GOT3 (cell line): ENCODE results near the gene PNPLA6.

ENCODE experiments used
- DNase-seq: peaks from one replicate; lab custom pipeline; 2025; ENCODE audit warnings: mixed read lengths; lab: John Stamatoyannopoulos, UW

Gene PNPLA6

DNA sequence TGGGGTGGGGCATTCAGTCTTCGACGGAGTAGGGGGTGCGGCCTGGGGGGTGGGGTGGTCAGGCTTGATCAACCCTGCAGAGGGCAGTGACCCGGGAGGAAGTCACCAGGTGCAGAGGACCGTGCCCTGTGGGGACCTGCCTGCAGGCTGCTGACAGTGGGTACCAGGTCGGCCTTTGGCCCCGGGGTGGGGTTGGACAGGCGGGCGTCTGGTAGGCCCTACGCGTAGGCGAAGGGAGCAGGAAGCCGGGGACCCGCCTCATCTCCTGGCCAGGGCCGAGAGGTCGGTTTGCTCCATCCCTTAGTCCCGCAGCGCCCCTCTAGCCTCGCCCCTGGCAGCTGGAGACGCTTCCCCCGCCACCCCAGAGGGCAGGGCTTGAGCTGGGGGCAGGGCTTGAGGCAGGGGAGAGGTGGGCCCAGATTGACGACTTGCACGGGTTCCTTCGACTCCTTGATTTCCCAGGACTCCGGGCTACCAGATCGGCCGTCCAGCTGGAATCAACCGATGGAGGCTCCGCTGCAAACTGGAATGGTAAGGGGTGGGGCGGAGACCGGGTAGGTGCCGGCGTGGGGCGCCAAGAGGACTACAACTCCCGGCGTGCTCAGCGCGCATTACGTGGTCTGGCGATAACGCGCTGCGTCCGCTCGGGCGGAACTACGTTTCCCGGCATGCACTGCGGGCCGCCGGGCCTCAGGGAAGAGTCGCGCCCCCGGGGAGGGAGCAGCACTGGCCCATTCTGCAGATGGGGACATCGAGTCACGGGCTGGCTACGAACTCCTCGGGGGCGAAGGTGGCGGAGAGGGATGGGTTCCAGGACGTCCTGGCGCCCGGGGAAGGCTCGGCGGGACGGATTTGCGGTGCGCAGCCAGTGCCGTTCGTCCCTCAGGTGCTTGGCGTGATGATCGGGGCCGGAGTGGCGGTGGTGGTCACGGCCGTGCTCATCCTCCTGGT is at the start of gene PNPLA6:
TSS of gene PNPLA6 (plus strand) at position 671 of the 951 bp plus-strand sequence. CDS start at position 743, 72 bp downstream.
- DNase-seq, result peak; percentile 73

DNA sequence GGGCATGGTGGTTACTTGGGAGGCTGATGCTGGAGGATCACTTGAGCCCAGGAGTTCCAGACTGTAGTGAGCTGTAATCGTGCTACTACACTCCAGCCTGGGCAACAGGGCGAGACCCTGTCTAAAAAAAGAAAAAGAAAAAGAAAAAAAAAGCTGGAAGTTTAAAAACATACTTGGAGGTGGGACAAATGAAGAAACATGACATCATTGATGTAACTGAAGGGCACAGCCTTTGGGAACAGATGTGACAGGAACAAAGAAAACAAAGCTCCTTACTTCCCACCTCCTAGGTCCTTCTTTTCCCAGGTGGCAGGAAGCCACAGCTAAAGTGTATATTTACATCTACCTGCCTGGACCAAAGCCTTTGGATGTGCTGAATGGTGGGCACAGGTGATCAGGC is 48.6 kb upstream of the PNPLA6 start:
- DNase-seq, result no peak

DNA sequence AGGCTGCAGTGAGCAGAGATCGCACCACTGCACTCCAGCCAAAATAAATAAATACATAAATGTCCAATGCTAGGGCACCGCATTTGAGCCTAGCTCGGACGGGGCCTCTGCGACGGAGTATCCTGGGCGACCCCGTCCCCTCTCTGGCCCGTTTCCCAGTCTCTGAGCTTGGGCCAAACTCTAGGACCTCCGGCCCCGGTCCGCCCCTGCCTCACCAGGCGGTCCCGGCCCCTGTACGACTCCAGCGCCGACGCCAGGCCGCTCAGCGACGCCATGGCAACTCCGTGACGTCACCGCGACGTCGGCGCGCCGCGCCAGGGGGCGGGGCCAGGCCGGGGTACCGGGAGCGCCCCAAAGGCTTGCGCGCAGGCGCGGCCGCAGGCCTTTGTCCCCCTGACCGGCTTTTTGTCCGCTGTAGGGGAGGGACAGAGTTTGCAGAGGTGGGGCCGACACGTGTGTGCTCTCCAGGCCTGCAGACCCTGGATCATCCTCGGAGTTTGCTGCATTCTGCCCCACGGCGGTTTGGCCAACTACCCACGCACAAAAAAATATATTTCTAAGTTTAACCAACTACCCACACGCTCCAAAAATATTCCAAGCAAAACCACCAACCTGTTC is 46.7 kb upstream of the PNPLA6 start, which contains the start of gene PEX11G:
TSS of gene PEX11G (minus strand) at position 300 of the 618 bp plus-strand sequence. CDS start at position 275, 25 bp downstream.
- DNase-seq, result peak; percentile 33

DNA sequence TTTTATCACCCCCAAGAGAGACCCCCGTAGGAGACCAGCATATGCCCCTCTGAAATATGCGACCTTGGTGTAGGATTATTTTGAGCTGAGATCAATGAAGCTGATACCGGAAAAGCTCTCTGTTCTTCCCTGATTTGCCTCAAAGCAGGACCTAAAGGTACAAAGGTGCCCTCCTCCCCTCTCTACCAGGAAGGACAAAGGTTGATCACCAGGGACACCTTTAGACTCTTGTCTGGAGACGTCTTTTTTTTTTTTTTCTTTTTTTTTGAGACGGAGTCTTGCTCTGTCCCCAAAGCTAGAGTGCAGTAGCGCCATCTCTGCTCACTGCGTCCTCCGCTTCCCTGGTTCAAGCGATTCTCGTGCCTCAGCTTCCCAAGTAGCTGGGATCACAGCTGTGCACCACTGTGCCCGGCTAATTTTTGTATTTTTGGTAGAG is 45.9 kb upstream of the PNPLA6 start:
- DNase-seq, result no peak

DNA sequence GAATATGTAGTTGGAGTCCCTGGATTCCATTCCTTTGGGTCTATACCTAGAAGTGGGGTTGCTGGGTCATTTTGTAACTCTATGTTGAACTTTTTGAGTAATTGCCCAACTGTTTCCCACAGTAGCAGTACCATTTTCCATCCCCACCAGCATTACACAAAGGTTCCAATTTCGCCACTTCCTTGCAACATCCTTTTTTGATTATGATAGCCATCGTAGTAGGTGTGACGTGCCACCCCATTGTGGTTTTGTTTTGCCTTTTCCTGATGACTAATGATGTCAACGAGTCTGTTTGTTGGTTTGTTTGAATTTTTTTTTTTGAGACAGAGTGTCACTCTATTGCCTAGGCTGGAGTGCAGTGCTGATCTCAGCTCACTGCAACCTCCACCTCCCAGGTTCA is 43.4 kb upstream of the PNPLA6 start:
- no peak for DNase-seq

DNA sequence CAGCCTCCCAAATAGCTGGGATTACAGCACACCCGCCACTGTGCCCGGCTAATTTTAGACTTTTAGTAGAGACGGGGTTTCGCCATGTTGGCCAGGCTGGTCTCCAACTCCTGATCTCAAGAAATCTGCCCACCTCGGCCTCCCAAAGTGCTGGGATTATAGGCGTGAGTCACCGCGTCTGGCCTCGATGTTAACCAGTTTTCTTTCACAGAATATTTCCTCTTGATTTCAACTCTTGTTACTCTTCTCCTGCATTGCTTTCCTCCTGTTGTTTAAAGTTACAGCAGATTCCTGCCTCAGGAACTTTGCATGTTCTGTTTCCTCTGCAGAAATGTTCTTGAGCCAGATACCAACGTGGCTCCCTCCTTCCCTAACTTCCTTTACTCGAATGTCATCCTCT is 43.0 kb upstream of the PNPLA6 start:
- DNase-seq, result no peak

DNA sequence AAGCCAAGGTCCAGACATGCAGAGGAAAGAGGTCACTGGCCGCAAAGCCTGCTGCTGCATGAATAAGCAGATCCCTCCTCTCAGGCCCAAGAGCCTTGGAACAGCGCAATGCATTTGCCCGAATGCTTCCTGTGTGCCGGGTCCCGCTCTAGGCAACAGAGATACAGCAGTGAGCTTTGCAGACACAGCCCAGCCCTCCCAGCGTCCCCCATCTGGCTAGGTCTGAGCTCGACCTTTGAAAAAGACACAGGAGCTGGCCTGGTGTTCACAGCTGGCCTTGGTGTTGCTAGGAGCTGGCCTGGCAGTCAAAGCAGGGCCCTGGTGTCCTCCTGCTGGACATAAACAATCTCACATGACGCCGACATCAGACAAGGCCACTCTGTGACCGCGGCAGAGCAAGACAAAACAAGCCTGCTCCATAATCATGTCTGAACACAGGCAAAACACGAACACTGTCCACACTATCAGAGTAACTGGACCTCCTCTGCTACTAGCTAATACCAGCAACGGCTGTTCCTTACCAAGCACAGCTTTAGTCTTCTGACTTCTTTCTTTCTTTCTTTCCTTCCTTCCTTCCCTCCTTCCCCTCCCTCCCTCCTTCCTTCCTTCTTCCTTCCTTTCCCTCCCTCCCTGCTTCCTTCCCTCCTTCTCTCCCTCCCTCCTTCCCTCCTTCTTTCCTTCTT is 41.0 kb upstream of the PNPLA6 start:
- no peak for DNase-seq

DNA sequence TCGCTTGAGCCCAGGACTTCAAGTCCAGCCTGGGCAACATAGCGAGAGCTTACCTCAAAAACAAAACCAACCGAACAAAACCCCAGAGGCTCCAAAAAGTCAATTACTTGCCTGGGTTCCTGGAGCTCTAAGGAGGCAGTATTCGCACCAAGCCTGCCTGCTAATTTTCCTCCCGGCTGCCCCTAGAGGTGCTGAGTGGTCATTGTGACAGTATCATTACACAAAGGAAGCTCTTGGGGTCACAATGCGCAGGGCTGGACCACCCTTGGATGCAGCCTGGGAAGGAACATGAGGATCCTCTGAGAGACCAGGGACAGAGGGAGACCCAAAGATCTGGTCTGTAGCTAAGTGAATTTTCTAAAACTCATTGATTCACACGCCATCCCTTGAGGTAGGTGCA is 38.2 kb upstream of the PNPLA6 start:
- DNase-seq, result no peak

DNA sequence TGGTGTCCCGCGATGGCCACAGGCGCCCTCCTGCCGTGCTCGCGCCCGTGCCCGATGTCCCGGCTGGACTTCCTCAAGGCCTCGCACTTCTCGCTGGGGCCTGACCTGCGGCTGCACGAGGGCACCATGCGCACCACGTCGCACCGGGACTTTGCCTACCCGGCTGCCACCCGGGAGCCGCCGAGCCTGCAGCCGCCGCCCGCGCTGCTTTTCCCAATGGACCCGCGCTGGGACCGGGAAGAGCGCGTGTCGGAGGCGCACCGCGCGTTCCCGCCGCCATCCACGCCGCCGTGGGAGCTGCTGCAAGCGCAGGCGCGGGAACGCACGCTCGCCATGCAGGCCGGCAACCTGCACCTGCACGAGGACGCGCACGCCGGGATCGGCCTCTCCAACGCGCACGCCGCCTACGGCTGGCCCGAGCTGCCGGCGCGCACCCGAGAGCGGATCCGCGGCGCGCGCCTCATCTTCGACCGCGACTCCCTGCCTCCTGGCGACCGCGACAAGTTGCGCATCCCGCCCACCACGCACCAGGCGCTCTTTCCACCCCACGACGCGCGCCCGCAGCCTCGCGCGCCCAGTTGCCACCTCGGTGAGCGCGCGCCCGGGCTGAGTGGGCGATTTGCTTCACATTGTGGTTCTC is 34.6 kb upstream of the PNPLA6 start:
- DNase-seq, result no peak

DNA sequence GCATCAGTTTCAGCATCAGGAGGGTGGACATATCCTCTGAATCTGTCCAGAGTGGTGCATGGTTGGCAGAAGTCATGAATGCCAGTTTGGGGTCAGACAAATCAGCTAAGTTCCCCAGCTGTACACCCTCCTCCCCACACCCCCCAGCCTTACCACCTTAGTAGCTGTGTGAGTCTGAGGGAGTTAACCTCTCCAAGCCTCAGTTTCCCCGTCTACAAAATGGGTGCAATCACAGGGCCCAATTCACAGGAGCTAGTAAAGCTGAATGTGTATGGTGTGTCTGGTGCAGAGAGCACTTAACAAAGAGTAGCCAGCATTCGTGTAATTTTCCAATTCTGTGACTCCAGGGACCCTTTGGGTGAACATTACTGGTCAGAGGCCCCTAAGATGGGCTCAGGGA is 33.0 kb upstream of the PNPLA6 start:
- no peak for DNase-seq

DNA sequence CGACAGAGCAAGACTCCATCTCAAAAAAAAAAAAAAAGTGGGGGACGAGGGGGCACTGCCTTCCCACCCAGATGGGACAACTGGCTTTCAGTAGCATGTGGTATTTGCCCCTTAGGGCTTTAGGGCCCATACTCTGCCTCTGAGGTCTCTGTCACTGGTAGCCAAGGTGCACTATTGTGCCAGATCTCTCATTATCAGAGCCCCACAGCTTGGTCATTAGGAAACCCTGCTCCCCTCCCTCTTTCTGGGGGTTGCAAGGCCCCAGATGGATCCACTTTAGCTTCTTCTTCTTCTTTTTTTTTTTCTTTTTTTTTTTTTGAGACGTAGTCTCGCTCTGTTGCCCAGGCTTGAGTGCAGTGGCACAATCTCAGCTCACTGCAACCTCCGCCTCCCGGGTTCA is 30.8 kb upstream of the PNPLA6 start:
- no peak for DNase-seq

DNA sequence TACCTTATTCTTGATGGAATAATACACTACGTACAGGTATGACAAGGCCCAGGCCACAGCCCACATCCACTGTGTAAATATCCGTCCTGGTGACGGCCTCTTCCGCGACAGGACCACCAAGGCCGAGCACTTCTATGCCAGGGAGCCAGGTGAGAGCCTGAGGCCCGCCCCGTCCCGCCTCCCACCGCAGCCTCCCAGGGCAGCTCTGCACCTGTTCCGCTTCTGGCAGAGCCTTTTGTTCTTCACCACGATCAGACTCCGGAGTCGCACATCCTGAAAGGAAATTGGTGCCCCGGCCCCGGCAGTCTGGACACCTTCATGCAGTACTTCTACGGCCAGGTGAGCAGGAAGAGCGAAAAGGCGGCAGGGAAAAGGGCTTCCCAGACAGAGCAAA is 30.2 kb upstream of the PNPLA6 start:
- DNase-seq, result no peak

DNA sequence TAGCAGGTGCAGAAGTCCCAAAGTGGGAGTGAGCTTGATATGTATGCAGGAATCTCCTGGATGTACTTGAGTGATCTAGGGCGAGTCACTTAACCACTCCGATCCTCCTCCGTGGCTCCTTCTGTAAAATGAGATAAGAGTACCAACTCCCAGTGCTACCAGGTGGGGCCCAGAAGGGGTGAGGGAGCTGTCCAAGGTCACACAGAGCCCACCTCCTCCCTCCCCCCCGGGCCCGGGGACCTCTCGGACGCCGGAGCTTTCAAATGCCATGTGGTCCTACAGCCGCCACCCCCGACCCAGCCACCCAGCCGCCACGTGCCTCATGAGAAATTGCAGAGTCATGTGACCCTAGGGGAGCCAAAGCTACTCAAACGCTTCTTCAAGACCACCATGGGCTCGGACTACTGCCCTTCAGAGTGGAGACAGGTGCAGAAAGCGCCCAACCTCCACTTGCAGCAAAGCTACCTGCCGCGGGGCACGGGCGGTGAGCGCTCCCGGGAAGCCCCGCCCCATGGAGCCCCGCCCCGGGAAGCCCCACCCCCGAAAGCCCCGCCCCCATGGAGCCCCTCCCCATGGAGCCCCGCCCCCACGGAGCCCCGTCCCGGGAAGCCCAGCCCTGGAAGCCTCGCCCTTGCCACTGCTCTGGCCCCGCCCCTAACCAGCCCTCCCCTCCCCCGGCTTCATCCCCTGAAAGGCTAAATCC is 29.7 kb upstream of the PNPLA6 start:
- no peak for DNase-seq

DNA sequence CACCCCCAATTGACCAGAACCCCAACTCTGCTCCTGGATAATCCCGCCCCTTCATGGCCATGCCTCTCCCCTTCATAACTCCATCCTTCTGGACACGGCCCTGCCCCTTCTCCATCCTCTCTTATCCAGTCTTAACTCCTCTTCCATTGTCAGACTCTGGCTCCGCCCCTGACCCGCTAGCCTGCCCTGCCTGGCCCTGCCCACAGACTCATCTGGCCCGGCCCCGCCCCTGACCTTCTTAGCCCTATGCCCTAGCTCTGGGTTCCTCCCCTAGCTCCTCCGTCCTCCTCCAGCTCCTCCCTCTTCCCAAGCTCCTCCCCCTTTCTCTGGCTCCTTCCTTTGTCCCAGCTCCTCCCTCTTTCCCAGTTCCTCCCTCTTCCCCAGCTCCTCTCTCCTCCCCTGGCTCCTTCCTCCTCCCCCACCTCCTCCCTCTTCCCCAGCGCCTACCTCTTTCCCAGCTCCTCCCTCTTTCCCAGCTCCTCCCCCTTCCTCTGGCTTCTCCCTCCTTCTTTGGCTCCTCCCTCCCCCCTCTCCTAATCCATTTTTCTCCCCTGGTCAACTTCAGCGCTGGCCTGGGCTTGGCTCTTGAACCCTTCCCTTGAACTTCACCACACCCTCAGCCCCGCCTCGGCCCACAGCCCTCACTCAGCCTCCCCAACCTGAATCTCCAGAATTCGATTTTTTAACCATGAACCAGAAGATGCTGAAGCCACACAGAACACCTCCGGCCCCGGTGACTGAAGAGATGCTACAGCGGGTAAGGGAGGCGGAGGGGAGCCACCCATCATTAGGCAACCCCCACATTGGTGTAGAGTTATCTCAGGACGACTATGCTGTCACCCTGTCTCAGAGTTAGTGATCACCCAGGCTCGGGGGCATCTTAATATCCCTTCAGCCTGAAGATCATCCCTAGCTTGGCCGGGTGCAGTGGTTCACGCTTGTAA is 28.9 kb upstream of the PNPLA6 start:
- DNase-seq, result no peak

DNA sequence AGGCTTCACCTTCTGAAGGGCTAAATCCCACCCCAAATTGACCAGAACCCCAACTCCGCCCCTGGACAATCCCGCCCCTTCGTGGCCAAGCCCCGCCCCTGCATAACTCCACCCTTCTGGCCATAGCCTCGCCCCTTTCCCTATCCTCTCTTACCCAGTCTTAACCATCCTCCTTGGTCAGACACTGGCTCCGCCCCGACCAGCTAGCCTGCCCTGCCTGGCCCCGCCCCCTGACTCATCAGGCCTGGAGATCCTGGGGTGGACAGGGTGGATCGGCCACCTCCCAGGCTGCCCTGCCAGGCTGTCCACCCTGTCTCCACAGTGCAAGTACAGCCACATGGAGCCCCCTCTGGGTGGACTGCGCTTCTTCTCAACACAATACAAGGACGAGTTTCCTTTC is 27.6 kb upstream of the PNPLA6 start:
- DNase-seq, result peak; percentile 51

DNA sequence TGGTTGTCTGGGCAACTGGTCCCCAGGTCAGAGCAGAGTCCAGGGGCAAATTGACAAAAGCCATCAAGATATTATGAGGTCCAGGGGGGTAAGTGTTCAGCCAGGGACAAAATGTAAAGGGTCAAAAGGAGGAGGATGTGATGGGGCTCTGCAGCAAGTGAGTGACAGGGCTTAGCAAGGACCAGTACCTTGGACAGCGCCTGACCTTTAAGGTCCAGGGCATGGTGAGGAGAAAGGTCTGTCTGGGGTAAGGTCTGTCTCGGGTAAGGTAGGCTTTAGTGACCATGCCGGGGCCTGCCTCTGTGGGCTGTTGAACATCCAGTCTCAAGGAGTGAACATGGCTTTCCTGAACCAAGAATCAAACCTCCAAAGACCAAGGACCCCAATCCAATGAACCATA is 25.9 kb upstream of the PNPLA6 start:
- DNase-seq, result no peak

DNA sequence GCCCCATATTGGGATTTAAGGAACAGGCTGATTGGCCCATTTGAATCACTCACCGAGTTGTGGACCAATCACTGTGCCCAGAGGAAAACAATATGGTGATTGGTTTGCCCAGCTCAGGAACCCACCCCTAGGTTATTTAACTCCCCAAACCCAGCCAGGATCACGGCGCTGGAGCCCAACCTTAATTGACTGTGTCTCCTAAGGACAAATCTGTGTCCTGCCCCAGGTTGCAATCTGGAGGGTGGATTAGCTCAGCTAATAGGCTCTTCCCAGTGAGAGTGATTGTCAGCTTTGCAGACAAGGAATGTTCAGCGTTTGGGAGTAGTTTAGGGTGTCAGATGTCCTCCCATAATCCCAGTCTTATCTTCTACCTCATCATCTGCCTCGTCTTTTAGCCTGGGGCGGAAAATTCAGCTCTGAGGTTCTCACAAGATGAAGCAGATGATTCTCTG is 23.1 kb upstream of the PNPLA6 start:
- DNase-seq, result no peak

DNA sequence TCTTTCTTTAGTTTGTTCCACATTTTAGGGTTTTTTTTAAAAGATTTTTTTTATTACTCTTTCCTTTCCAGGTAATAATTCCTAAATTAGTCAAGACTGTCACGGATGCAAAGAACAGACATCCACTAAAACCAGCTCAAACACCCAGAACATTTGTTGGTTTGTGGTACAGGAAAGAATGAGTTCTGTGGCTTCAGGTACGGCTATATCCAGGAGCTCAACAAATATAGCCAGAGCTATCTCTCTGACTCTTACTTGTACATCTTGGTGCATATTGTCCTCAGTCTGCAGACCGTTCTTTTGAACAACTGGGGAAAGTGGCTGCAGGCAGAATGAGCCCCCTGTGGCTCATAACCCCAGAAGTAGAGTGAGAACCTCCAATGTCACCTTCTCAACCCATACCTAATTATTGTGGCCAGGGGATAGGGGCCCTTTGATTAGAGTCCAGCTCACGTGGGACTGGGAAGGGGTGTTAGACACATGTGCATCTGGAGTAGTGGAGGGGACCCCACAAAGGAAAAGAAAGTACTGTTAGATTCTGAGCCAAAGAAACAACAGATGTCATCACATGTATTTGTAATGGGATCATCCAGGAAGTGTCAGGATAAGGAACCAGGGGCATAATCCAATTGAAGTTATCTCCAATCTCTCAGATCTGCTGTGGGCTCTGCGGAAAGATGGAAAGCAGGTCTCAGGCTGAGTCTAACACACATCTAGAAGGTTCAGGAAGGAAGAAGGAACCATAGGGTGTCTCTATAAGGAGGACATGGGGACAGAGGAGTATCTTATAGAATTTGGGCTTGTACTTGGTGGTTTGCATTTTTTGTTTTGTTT is 21.5 kb upstream of the PNPLA6 start:
- no peak for DNase-seq

DNA sequence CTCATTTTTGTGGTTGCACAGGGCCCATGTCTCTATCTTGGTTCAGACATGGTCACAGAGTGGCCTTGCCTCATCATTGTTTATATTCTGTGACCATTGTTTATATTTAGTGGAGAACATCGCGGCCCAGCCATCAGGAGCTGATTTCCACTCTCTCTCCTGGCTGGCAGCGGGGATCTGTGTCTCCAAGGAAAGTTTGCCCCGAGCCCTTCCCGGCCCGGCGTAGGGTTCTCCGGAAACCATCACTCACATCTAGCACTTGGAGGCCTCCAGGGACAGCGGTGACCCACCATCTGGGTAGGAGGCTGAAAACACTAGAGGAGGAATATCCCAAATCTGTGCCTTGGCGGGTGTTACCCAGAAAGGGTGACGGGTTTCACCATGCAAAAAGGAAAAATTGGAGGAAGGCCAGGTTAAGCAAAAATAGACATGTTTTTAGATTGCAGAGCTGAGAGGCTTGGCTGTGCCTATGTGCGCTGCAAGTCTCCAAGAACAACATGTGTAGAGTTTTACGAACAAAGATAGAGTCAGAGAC is 20.3 kb upstream of the PNPLA6 start:
- no peak for DNase-seq
